WTC11 (cell line): ENCODE data around the gene TGIF1. TPM values are rescaled to one million over a fixed set of nuclear protein-coding genes. Genes with fewer than 3 reads are reported as not detected.

Experiments
- ATAC-seq: fragments of 200-7000 bp; cut with Tn5 transposase; 2 replicates; pipeline ENCODE4 v1.10.0; 2021; ENCODE audit warnings: mild to moderate bottlenecking, moderate library complexity
- CTCF ChIA-PET: fragments of 300-600 bp; sonication (Branson Sonifier 250); formaldehyde crosslinking; loops from one replicate; lab custom pipeline; 2021; ENCODE audit warnings: antibody characterized with exemption; lab: Charles Lee
- POLR2A ChIA-PET: fragments of 350-600 bp; sonication (Branson Sonifier 250); formaldehyde crosslinking; loops from one replicate; lab custom pipeline; 2021; ENCODE audit warnings: antibody characterized with exemption; lab: Charles Lee
- DNase-seq: peaks from one replicate; pipeline ENCODE4 v3.0.0; 2021; ENCODE audit warnings: low spot score
- H3K27ac Mint-ChIP-seq: 2 replicates; pipeline ENCODE4 v1.8.0; 2021; ENCODE audit warnings: mixed read lengths
- H3K27me3 Mint-ChIP-seq: 2 replicates; pipeline ENCODE4 v1.8.0; 2021; ENCODE audit warnings: low read depth, mild to moderate bottlenecking, moderate library complexity, mixed read lengths
- H3K36me3 Mint-ChIP-seq: 2 replicates; pipeline ENCODE4 v1.8.0; 2021; ENCODE audit warnings: mixed read lengths
- H3K4me1 Mint-ChIP-seq: 2 replicates; pipeline ENCODE4 v1.8.0; 2022; ENCODE audit warnings: mixed read lengths
- H3K4me3 Mint-ChIP-seq: 2 replicates; pipeline ENCODE4 v1.8.0; 2021; ENCODE audit warnings: mild to moderate bottlenecking, moderate library complexity, mixed read lengths
- H3K9me3 Mint-ChIP-seq: 2 replicates; pipeline ENCODE4 v1.8.0; 2021; ENCODE audit warnings: mixed read lengths
- ELF4 ChIP-seq: sonication (generic); formaldehyde crosslinking; IDR thresholded peaks from 2 replicates; pipeline ENCODE4 v1.8.1; 2022; ENCODE audit warnings: low read depth, mild to moderate bottlenecking, moderate library complexity, missing genetic modification reagents
- IRF2 ChIP-seq: sonication (generic); formaldehyde crosslinking; IDR thresholded peaks from 2 replicates; pipeline ENCODE4 v1.8.0; 2022; ENCODE audit warnings: low read depth, missing genetic modification reagents, borderline replicate concordance
- JUN ChIP-seq: sonication (generic); formaldehyde crosslinking; IDR thresholded peaks from 2 replicates; pipeline ENCODE4 v1.8.0; 2023; ENCODE audit warnings: mild to moderate bottlenecking, missing genetic modification reagents
- NFATC4 ChIP-seq: fragments of 250-450 bp; sonication (Bioruptor Pico); IDR thresholded peaks from 2 replicates; pipeline ENCODE4 v1.9.0; 2021; ENCODE audit warnings: mild to moderate bottlenecking
- NFYB ChIP-seq: sonication (generic); formaldehyde crosslinking; conservative IDR thresholded peaks from 2 replicates; pipeline ENCODE4 v1.8.0; 2022; ENCODE audit warnings: low read depth, missing genetic modification reagents
- OVOL2 ChIP-seq: fragments of 250-450 bp; sonication (Bioruptor Pico); IDR thresholded peaks from 2 replicates; pipeline ENCODE4 v1.9.0; 2021; ENCODE audit warnings: mild to moderate bottlenecking, borderline replicate concordance
- SP1 ChIP-seq: sonication (generic); formaldehyde crosslinking; conservative IDR thresholded peaks from 2 replicates; pipeline ENCODE4 v1.8.1; 2022; ENCODE audit warnings: missing genetic modification reagents
- ZNF138 ChIP-seq: sonication (generic); formaldehyde crosslinking; conservative IDR thresholded peaks from 2 replicates; pipeline ENCODE4 v1.8.1; 2022; ENCODE audit warnings: mild to moderate bottlenecking, moderate library complexity, missing genetic modification reagents
- total RNA-seq: library from RNA; stranded (reverse); gene quantifications from 3 replicates; pipeline ENCODE4 v1.2.3, GENCODE V29; 2021
- TF ChIP-seq, protein P1 (sequence below): sonication (generic); formaldehyde crosslinking; IDR thresholded peaks from 2 replicates; pipeline ENCODE4 v1.8.1; 2022; ENCODE audit warnings: missing genetic modification reagents, borderline replicate concordance
- TF ChIP-seq, protein P2 (sequence below): sonication (generic); formaldehyde crosslinking; IDR thresholded peaks from 2 replicates; pipeline ENCODE4 v1.8.1; 2023; ENCODE audit warnings: mild to moderate bottlenecking, missing genetic modification reagents
- TF ChIP-seq, protein P3 (sequence below): fragments of 200-600 bp; IDR thresholded peaks from 2 replicates; pipeline ENCODE4 v1.8.0; 2022; ENCODE audit warnings: antibody characterized with exemption
- TF ChIP-seq, protein P4 (sequence below): sonication (generic); formaldehyde crosslinking; IDR thresholded peaks from 2 replicates; pipeline ENCODE4 v1.8.1; 2023; ENCODE audit warnings: mild to moderate bottlenecking, missing genetic modification reagents
- TF ChIP-seq, protein P5 (sequence below): fragments of 250-450 bp; sonication (Bioruptor Pico); IDR thresholded peaks from 2 replicates; pipeline ENCODE4 v1.8.0; 2021; ENCODE audit warnings: mild to moderate bottlenecking
- TF ChIP-seq, protein P6 (sequence below): sonication (generic); formaldehyde crosslinking; IDR thresholded peaks from 2 replicates; pipeline ENCODE4 v1.8.1; 2023; ENCODE audit warnings: mild to moderate bottlenecking, missing genetic modification reagents, moderate library complexity
- TF ChIP-seq, protein P7 (sequence below): fragments of 250-450 bp; sonication (Bioruptor Pico); IDR thresholded peaks from 2 replicates; pipeline ENCODE4 v1.9.0; 2021; ENCODE audit warnings: moderate library complexity, mild to moderate bottlenecking, inconsistent platforms, borderline replicate concordance

Gene TGIF1
- total RNA-seq, 1 experiment from 2014 or later: 206 TPM

DNA sequence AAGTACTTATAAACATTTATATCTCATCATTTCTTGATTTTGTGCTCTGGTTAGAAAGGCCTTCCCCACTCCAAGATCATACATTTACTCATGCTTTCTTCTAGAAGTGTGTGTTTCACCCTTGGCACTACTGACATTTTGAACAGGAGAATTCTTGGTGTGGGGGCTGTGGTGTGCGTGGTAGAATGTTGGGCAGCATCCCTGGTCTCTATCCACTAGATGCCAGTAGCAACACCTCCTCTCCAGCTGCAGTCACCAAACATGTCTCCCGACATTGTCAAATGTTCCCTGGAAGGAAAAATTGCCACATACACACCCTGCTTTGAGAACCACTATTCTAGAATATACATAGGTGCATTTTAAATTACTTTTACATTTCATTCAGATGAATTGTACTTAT, 8.7 kb upstream of the TGIF1 start (continued):
- TF ChIP-seq, protein P1, sequence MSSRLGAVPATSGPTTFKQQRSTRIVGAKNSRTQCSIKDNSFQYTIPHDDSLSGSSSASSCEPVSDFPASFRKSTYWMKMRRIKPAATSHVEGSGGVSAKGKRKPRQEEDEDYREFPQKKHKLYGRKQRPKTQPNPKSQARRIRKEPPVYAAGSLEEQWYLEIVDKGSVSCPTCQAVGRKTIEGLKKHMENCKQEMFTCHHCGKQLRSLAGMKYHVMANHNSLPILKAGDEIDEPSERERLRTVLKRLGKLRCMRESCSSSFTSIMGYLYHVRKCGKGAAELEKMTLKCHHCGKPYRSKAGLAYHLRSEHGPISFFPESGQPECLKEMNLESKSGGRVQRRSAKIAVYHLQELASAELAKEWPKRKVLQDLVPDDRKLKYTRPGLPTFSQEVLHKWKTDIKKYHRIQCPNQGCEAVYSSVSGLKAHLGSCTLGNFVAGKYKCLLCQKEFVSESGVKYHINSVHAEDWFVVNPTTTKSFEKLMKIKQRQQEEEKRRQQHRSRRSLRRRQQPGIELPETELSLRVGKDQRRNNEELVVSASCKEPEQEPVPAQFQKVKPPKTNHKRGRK (CRISPR knock-in tag): no peak
- no peak for TF ChIP-seq ELF4 (CRISPR knock-in tag)
- TF ChIP-seq, protein P2, sequence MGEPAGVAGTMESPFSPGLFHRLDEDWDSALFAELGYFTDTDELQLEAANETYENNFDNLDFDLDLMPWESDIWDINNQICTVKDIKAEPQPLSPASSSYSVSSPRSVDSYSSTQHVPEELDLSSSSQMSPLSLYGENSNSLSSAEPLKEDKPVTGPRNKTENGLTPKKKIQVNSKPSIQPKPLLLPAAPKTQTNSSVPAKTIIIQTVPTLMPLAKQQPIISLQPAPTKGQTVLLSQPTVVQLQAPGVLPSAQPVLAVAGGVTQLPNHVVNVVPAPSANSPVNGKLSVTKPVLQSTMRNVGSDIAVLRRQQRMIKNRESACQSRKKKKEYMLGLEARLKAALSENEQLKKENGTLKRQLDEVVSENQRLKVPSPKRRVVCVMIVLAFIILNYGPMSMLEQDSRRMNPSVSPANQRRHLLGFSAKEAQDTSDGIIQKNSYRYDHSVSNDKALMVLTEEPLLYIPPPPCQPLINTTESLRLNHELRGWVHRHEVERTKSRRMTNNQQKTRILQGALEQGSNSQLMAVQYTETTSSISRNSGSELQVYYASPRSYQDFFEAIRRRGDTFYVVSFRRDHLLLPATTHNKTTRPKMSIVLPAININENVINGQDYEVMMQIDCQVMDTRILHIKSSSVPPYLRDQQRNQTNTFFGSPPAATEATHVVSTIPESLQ (CRISPR knock-in tag): no peak

DNA sequence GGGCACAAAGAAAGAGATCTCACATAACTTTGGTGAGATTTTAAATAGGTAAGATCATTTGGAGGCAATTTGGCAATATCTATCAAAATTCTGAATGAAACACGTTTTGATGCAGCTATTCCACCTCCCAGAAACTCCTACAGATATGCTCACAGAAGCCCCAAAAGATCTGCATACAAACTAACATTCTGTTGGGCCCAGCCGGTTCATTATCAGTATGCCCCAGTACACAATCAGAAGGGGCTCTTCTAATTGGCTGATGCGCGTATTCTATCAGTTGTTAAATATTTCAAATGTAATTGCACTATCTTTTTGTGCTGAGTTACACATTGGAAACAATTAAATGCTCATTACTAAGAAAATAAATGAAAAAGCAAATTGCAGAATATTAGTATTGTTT, 7.1 kb upstream of the TGIF1 start:
- CTCF ChIA-PET: interaction anchor here (1.5 to 2.2 kb wide), 5 partner anchors 12 to 328 kb away, joined by 4 to 10 read pairs (median 6); no protein-coding TSS in a partner anchor

DNA sequence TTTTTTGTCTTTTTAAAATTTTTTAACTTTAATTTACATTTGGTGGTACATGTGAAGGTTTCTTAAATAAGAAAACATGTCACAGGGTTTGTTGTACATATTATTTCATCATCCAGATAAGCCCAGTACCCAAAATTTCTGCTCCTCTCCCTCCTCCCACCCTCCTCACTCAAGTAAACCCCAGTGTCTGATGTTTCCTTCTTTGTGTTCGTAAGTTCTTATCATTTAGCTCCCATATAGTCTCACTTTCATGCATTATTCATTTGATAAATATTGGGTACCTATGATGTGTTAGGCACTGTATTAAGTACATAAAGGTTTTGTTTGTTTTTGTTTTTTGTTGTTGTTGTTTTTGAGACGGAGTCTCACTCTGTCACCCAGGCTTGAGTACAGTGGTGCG, 5.7 kb upstream of the TGIF1 start:
- H3K36me3 Mint-ChIP-seq: no peaks in the 10 kb centered on the region
- ATAC-seq: no peak
- H3K27ac Mint-ChIP-seq: peak overlapping the region; percentile 93
- POLR2A ChIA-PET: interaction anchor here (0.6 to 0.7 kb wide), 2 partner anchors 12 to 70 kb away, joined by 3 to 4 read pairs; no protein-coding TSS in a partner anchor
- no peaks in the 10 kb centered on the region for H3K9me3 Mint-ChIP-seq
- H3K4me1 Mint-ChIP-seq: peaks cover 61% of the 10 kb centered on the region
- DNase-seq: no peak
- no peak overlapping the region for H3K4me3 Mint-ChIP-seq
- TF ChIP-seq SP1 (CRISPR knock-in tag): no peak
- no peak for TF ChIP-seq ZNF138 (CRISPR knock-in tag)
- TF ChIP-seq, protein P3, sequence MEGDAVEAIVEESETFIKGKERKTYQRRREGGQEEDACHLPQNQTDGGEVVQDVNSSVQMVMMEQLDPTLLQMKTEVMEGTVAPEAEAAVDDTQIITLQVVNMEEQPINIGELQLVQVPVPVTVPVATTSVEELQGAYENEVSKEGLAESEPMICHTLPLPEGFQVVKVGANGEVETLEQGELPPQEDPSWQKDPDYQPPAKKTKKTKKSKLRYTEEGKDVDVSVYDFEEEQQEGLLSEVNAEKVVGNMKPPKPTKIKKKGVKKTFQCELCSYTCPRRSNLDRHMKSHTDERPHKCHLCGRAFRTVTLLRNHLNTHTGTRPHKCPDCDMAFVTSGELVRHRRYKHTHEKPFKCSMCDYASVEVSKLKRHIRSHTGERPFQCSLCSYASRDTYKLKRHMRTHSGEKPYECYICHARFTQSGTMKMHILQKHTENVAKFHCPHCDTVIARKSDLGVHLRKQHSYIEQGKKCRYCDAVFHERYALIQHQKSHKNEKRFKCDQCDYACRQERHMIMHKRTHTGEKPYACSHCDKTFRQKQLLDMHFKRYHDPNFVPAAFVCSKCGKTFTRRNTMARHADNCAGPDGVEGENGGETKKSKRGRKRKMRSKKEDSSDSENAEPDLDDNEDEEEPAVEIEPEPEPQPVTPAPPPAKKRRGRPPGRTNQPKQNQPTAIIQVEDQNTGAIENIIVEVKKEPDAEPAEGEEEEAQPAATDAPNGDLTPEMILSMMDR: no peak
- TF ChIP-seq NFATC4 (CRISPR knock-in tag): no peak
- CTCF ChIA-PET: interaction anchor here (0.9 to 2.1 kb wide), 3 partner anchors 11 to 222 kb away, joined by 3 to 4 read pairs (median 4); no protein-coding TSS in a partner anchor
- H3K27me3 Mint-ChIP-seq: no peaks in the 10 kb centered on the region

More for the DNA sequence above, 7.1 kb upstream of the TGIF1 start:
- ATAC-seq (no peak), DNase-seq (no peak)
- H3K4me1 Mint-ChIP-seq: peaks cover 61% of the 10 kb centered on the region
- no peaks in the 10 kb centered on the region for H3K36me3 Mint-ChIP-seq
- H3K27me3 Mint-ChIP-seq: no peaks in the 10 kb centered on the region
- POLR2A ChIA-PET: no interaction called here
- no peaks in the 10 kb centered on the region for H3K9me3 Mint-ChIP-seq
- H3K27ac Mint-ChIP-seq: no peak overlapping the region
- TF ChIP-seq, protein P4, sequence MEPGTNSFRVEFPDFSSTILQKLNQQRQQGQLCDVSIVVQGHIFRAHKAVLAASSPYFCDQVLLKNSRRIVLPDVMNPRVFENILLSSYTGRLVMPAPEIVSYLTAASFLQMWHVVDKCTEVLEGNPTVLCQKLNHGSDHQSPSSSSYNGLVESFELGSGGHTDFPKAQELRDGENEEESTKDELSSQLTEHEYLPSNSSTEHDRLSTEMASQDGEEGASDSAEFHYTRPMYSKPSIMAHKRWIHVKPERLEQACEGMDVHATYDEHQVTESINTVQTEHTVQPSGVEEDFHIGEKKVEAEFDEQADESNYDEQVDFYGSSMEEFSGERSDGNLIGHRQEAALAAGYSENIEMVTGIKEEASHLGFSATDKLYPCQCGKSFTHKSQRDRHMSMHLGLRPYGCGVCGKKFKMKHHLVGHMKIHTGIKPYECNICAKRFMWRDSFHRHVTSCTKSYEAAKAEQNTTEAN (CRISPR knock-in tag): no peak
- TF ChIP-seq IRF2 (CRISPR knock-in tag) (no peak), JUN (CRISPR knock-in tag) (no peak), OVOL2 (CRISPR knock-in tag) (no peak), ZNF138 (CRISPR knock-in tag) (no peak), NFYB (CRISPR knock-in tag) (no peak)
- TF ChIP-seq, protein P5, sequence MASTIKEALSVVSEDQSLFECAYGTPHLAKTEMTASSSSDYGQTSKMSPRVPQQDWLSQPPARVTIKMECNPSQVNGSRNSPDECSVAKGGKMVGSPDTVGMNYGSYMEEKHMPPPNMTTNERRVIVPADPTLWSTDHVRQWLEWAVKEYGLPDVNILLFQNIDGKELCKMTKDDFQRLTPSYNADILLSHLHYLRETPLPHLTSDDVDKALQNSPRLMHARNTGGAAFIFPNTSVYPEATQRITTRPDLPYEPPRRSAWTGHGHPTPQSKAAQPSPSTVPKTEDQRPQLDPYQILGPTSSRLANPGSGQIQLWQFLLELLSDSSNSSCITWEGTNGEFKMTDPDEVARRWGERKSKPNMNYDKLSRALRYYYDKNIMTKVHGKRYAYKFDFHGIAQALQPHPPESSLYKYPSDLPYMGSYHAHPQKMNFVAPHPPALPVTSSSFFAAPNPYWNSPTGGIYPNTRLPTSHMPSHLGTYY (CRISPR knock-in tag): no peak
- TF ChIP-seq, protein P6, sequence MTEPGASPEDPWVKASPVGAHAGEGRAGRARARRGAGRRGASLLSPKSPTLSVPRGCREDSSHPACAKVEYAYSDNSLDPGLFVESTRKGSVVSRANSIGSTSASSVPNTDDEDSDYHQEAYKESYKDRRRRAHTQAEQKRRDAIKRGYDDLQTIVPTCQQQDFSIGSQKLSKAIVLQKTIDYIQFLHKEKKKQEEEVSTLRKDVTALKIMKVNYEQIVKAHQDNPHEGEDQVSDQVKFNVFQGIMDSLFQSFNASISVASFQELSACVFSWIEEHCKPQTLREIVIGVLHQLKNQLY (CRISPR knock-in tag): no peak
- TF ChIP-seq, protein P7, sequence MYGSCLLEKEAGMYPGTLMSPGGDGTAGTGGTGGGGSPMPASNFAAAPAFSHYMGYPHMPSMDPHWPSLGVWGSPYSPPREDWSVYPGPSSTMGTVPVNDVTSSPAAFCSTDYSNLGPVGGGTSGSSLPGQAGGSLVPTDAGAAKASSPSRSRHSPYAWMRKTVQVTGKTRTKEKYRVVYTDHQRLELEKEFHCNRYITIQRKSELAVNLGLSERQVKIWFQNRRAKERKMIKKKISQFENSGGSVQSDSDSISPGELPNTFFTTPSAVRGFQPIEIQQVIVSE (CRISPR knock-in tag): no peak
- H3K4me3 Mint-ChIP-seq: no peak overlapping the region
